ENCODE measurements around the gene UBA6. TPM values are rescaled to one million over a fixed set of nuclear protein-coding genes. Genes with fewer than 3 reads are reported as not detected.

UBA6 gene
- total and polyA plus RNA-seq, 9 of the 15 experiments (the other 6 are each of a cell fraction or from before 2014, with no cell fraction given) = 22.9 to 139 (median 94.6) TPM

GRCh38 chr4:67702166-67702565 is 1.2 kb upstream of the UBA6 start (continued):
- TF ChIP-seq TEAD1 (CRISPR knock-in tag; IDR thresholded peaks at IDR 0.05) = peak in 1 of 2 experiments; percentile 74; a peak in 1 of 4 replicates
- TF ChIP-seq ZNF583 (CRISPR knock-in tag; IDR thresholded peaks at IDR 0.05) = peak; percentile 76
- TF ChIP-seq PYGO2 (tag; IDR thresholded peaks at IDR 0.05) = peak; percentile 85
- 0 out of 2 replicates have a peak, but pooled peaks have one; percentile 22 for TF ChIP-seq RHOXF2B (CRISPR knock-in tag; conservative IDR thresholded peaks at IDR 0.05)
- TF ChIP-seq NEUROD1 (IDR thresholded peaks at IDR 0.05; ENCODE audit: borderline replicate concordance, low read depth, low read length, partially characterized antibody) = no peak
- TF ChIP-seq BRCA1 (IDR thresholded peaks at IDR 0.05) = no peak
- no peak for TF ChIP-seq BRCA1 (CRISPR knock-in tag; IDR thresholded peaks at IDR 0.05)
- TF ChIP-seq AFF1 (IDR thresholded peaks at IDR 0.05; ENCODE audit: low read depth in 1 of 2, partially characterized antibody in 2 of 2) = peak in 1 of 2 experiments; percentile 31
- no peak for TF ChIP-seq ATF1 (CRISPR knock-in tag; IDR thresholded peaks at IDR 0.05)
- TF ChIP-seq ATF1 (tag; IDR thresholded peaks at IDR 0.05) = 0 out of 2 replicates have a peak, but pooled peaks have one; percentile 16
- TF ChIP-seq CREB3 (tag; conservative IDR thresholded peaks at IDR 0.05; ENCODE audit: low read depth) = peak; percentile 97
- no peak for TF ChIP-seq ZBTB49 (CRISPR knock-in tag; IDR thresholded peaks at IDR 0.05; ENCODE audit: borderline replicate concordance)
- TF ChIP-seq ZNF551 (CRISPR knock-in tag; IDR thresholded peaks at IDR 0.05) = 0 out of 2 replicates have a peak, but pooled peaks have one; percentile 43
- no peak for TF ChIP-seq ZNF263 (CRISPR knock-in tag; IDR thresholded peaks at IDR 0.05; ENCODE audit: borderline replicate concordance)
- TF ChIP-seq IRF9 (tag; IDR thresholded peaks at IDR 0.05) = peak; percentile 59; the same call in 1 of the 2 replicates
- no peak for TF ChIP-seq GABPA (tag; conservative IDR thresholded peaks at IDR 0.05; ENCODE audit: low read depth)
- TF ChIP-seq HSF4 (CRISPR knock-in tag; IDR thresholded peaks at IDR 0.05; ENCODE audit: borderline replicate concordance) = peak; percentile 42; the same call in 1 of the 2 replicates
- TF ChIP-seq GTF2E2 (tag; IDR thresholded peaks at IDR 0.05) = peak; percentile 62
- TF ChIP-seq SNAPC5 (CRISPR knock-in tag; IDR thresholded peaks at IDR 0.05) = peak; percentile 49; the same call in 1 of the 2 replicates
- 0 out of 2 replicates have a peak, but pooled peaks have one; percentile 29 for TF ChIP-seq ZNF717 (CRISPR knock-in tag; IDR thresholded peaks at IDR 0.05)
- no peak for TF ChIP-seq PCBP1 (IDR thresholded peaks at IDR 0.05; ENCODE audit: low read depth, low read length, poor library complexity, severe bottlenecking)

Data from K562 (cell line).